Peyer's patch (tissue), 4 donors: ENCODE data around the gene PHKA1. TPM values are rescaled to one million over a fixed set of nuclear protein-coding genes. Genes with fewer than 3 reads are reported as not detected.
"Not testable (repeated sequence)": the region's sequence is repeated elsewhere in the genome, so short reads cannot be mapped to it uniquely, and the experiment has no call there.

Experiments used
- DNase-seq, 3 donors: peaks; one replicate each; pipeline ENCODE4 v3.0.0-alpha.2; 2017 to 2019
- H3K27ac ChIP-seq, 4 donors: fragments of 200-600 bp; sonication (generic); one replicate each; pipeline ENCODE4 v1.5.1; 2016 to 2019
- H3K27me3 ChIP-seq, 2 donors: fragments of 200-600 bp; sonication (generic); one replicate each; pipeline ENCODE4 v1.5.1; 2019
- H3K36me3 ChIP-seq, 3 donors: fragments of 200-600 bp; sonication (generic); one replicate each; pipeline ENCODE4 v1.5.1; 2016 to 2019
- H3K4me1 ChIP-seq, 4 donors: fragments of 200-600 bp; sonication (generic); one replicate each; pipeline ENCODE4 v1.5.1; 2016 to 2019
- H3K4me3 ChIP-seq, 4 donors: fragments of 200-600 bp; sonication (generic); 1 replicate in 3 of 4; 2 replicates in 1 of 4; pipeline ENCODE4 v1.5.1; 2016 to 2019; ENCODE audit warnings: mild to moderate bottlenecking in 1 of 4
- H3K9me3 ChIP-seq, 4 donors: fragments of 200-600 bp; sonication (generic); one replicate each; pipeline ENCODE4 v1.5.1; 2016 to 2019; ENCODE audit warnings: mild to moderate bottlenecking in 1 of 4
- CTCF ChIP-seq, 6 experiments: fragments of 450-650 bp in 4 of 6; fragments of 200-600 bp in 2 of 6; sonication (generic) in 1 of 6; IDR thresholded peaks; one replicate each; pipeline ENCODE4 v1.5.1; 2017 to 2019; ENCODE audit warnings: antibody characterized with exemption in 6 of 6, mild to moderate bottlenecking in 3 of 6, moderate library complexity in 1 of 6
- POLR2A ChIP-seq, 2 donors: fragments of 450-650 bp; IDR thresholded peaks; one replicate each; pipeline ENCODE4 v1.5.1; 2017; ENCODE audit warnings: antibody characterized with exemption in 2 of 2, mild to moderate bottlenecking in 2 of 2, moderate library complexity in 2 of 2
- total RNA-seq, 4 donors: library from RNA; depleted of rRNA; stranded (reverse); fragments of >200 nt; gene quantifications; one replicate each; pipeline ENCODE4 v1.1.0, GENCODE V29; 2016

PHKA1 gene
- total RNA-seq, 4 donors from 2014 or later: 2.5 to 6.3 (median 4.4) TPM

- H3K27me3 ChIP-seq: no peaks in the 10 kb centered on the region
- H3K36me3 ChIP-seq: no peaks in the 10 kb centered on the region
- H3K27ac ChIP-seq: no peak overlapping the region
- DNase-seq: peak in 1 of 3 donors; percentile 40
- H3K4me1 ChIP-seq: no peaks in the 10 kb centered on the region
- no peak overlapping the region for H3K4me3 ChIP-seq
- no peak for TF ChIP-seq POLR2A (IDR thresholded peaks at IDR 0.05)
- no peak for TF ChIP-seq CTCF (IDR thresholded peaks at IDR 0.05)
- no peaks in the 10 kb centered on the region for H3K9me3 ChIP-seq
Measured at GRCh38 chrX:72554448-72555140, 159.5 kb downstream of the PHKA1 start.

- H3K36me3 ChIP-seq, H3K4me3 ChIP-seq: not testable (repeated sequence)
Measured at GRCh38 chrX:72552443-72552842, 161.7 kb downstream of the PHKA1 start.

GRCh38 chrX:72545990-72546389 lies 168.1 kb downstream of the PHKA1 start:
- H3K27ac ChIP-seq: no peak overlapping the region
- no peaks in the 10 kb centered on the region for H3K27me3 ChIP-seq
- H3K9me3 ChIP-seq: no peaks in the 10 kb centered on the region
- peak in 3 of 6 experiments; percentile 29 to 33 (median 29) for TF ChIP-seq CTCF (IDR thresholded peaks at IDR 0.05)
- no peak for TF ChIP-seq POLR2A (IDR thresholded peaks at IDR 0.05)
- H3K36me3 ChIP-seq: no peaks in the 10 kb centered on the region
- no peaks in the 10 kb centered on the region for H3K4me1 ChIP-seq
- DNase-seq: no peak
- no peak overlapping the region for H3K4me3 ChIP-seq

More at GRCh38 chrX:72552443-72552842, 161.7 kb downstream of the PHKA1 start:
- H3K27me3 ChIP-seq, H3K4me1 ChIP-seq, H3K27ac ChIP-seq, DNase-seq, H3K9me3 ChIP-seq: not testable (repeated sequence)

- Histone ChIP-seq H3K4me1 (no peaks in the 10 kb centered on the region), H3K4me3 (no peak overlapping the region), H3K27me3 (no peaks in the 10 kb centered on the region), H3K36me3 (no peaks in the 10 kb centered on the region), H3K27ac (no peak overlapping the region), H3K9me3 (no peaks in the 10 kb centered on the region)
- no peak for DNase-seq
- TF ChIP-seq CTCF (IDR thresholded peaks at IDR 0.05): peak in 2 of 6 experiments; percentile 20 to 28
- TF ChIP-seq POLR2A (IDR thresholded peaks at IDR 0.05): no peak
Measured at GRCh38 chrX:72540318-72540717, 173.8 kb downstream of the PHKA1 start.

- no peaks in the 10 kb centered on the region for H3K4me1 ChIP-seq
- H3K4me3 ChIP-seq: no peak overlapping the region
- no peak for TF ChIP-seq POLR2A (IDR thresholded peaks at IDR 0.05)
- no peaks in the 10 kb centered on the region for H3K36me3 ChIP-seq
- no peaks in the 10 kb centered on the region for H3K27me3 ChIP-seq
- H3K27ac ChIP-seq: no peak overlapping the region
- no peaks in the 10 kb centered on the region for H3K9me3 ChIP-seq
- DNase-seq: no peak
Measured at GRCh38 chrX:72539822-72540221, 174.3 kb downstream of the PHKA1 start.

- Histone ChIP-seq H3K36me3 (no peaks in the 10 kb centered on the region), H3K9me3 (no peaks in the 10 kb centered on the region), H3K4me3 (no peak overlapping the region), H3K27me3 (no peaks in the 10 kb centered on the region), H3K27ac (no peak overlapping the region), H3K4me1 (no peaks in the 10 kb centered on the region)
- no peak for DNase-seq
- TF ChIP-seq POLR2A (IDR thresholded peaks at IDR 0.05) (no peak), CTCF (IDR thresholded peaks at IDR 0.05) (no peak)
Measured at GRCh38 chrX:72536542-72536941, 177.6 kb downstream of the PHKA1 start.

GRCh38 chrX:72532366-72532765 lies 181.7 kb downstream of the PHKA1 start:
- Histone ChIP-seq H3K36me3 (no peaks in the 10 kb centered on the region), H3K4me3 (no peak overlapping the region), H3K27me3 (no peaks in the 10 kb centered on the region), H3K4me1 (no peaks in the 10 kb centered on the region), H3K9me3 (no peaks in the 10 kb centered on the region), H3K27ac (no peak overlapping the region)
- no peak for DNase-seq
- TF ChIP-seq CTCF (IDR thresholded peaks at IDR 0.05) (no peak), POLR2A (IDR thresholded peaks at IDR 0.05) (no peak)
